K562 (cell line): Measurements from ENCODE around the gene LAMB4. TPM values are rescaled to one million over a fixed set of nuclear protein-coding genes. Genes with fewer than 3 reads are reported as not detected.

Experiments
- ATAC-seq: fragments of 200-7000 bp; cut with Tn5 transposase; 3 replicates; pipeline ENCODE4 v1.9.1; 2020; ENCODE audit warnings: moderate library complexity
- BruUV-seq: library from RNA; stranded (reverse); fragments of 400-500 nt; replicated peaks from 2 replicates; lab custom pipeline; 2021; lab: Mats Ljungman, UMichigan
- CTCF ChIA-PET: fragments of 300-600 bp; formaldehyde crosslinking; extraction: SDS; loops from one replicate; lab custom pipeline; 2021; ENCODE audit warnings: low intra/inter-chr PET ratio; lab: Yijun Ruan, JAX
- POLR2A ChIA-PET: fragments of 300-600, 350-650 bp; sonication (Branson Sonifier 250); formaldehyde crosslinking; extraction: SDS; loops from one replicate; lab custom pipeline; 2021; ENCODE audit warnings: antibody characterized with exemption, inconsistent platforms; lab: Yijun Ruan, JAX
- DNase-seq, 4 experiments: peaks; one replicate each; pipeline versions ENCODE4 v3.0.0 to v3.0.0-alpha.2; 2011 to 2018; ENCODE audit warnings: low spot score in 3 of 4, mixed read lengths in 3 of 4; ENCODE audit errors: extremely low read depth in 1 of 4
- FAIRE-seq: peaks from 2 replicates; lab custom pipeline; 2011; peaks lifted over from hg19 to GRCh38; lab: Jason Lieb, UNC
- H2AFZ ChIP-seq: 2 replicates; pipeline ENCODE4 v1.6.0; 2011; ENCODE audit warnings: low read depth, low read length, control low read depth, inconsistent platforms
- H3K27ac ChIP-seq: fragments of 200-600 bp; 3 replicates; pipeline ENCODE4 v1.8.0; 2011; ENCODE audit warnings: low read depth, mild to moderate bottlenecking, control low read depth, inconsistent platforms, low read length, moderate library complexity, mixed read lengths; ENCODE audit errors: extremely low read depth
- H3K27me3 ChIP-seq, 2 experiments: fragments of 300-600 bp in 1 of 2; 2 replicates in 1 of 2; 3 replicates in 1 of 2; pipeline versions ENCODE4 v1.6.0 to v1.8.0; 2011; ENCODE audit warnings: inconsistent platforms in 2 of 2, low read length in 2 of 2, mild to moderate bottlenecking in 1 of 2, mixed read lengths in 1 of 2, moderate library complexity in 1 of 2; ENCODE audit not compliant: control insufficient read depth in 2 of 2, insufficient read depth in 2 of 2
- H3K36me3 ChIP-seq: fragments of 300-600 bp; 3 replicates; pipeline ENCODE4 v1.8.0; 2011; ENCODE audit warnings: mild to moderate bottlenecking, low read length, inconsistent platforms; ENCODE audit not compliant: control insufficient read depth, insufficient read depth
- H3K4me1 ChIP-seq, 2 experiments: fragments of 200-600 bp in 1 of 2; replicated peaks in 1 of 2; 2 replicates in 1 of 2; 3 replicates in 1 of 2; pipeline versions ENCODE4 v1.5.1 to v1.8.0; 2011; ENCODE audit warnings: inconsistent platforms in 2 of 2, low read length in 2 of 2, mild to moderate bottlenecking in 1 of 2, mixed read lengths in 1 of 2, moderate library complexity in 1 of 2; ENCODE audit not compliant: control insufficient read depth in 2 of 2, insufficient read depth in 2 of 2
- H3K4me2 ChIP-seq: 2 replicates; pipeline ENCODE4 v1.6.1; 2011; ENCODE audit warnings: low read length, control low read depth, inconsistent platforms, mixed read lengths; ENCODE audit not compliant: insufficient read depth
- H3K4me3 ChIP-seq: fragments of 200-600 bp; sonication (generic), shearing (Covaris generic); 2 replicates; pipeline ENCODE4 v1.5.1; 2016; ENCODE audit warnings: control low read depth, inconsistent platforms
- H3K79me2 ChIP-seq: fragments of 200-600 bp; 3 replicates; pipeline ENCODE4 v1.8.0; 2011; ENCODE audit warnings: low read length, inconsistent platforms; ENCODE audit not compliant: control insufficient read depth, insufficient read depth
- H3K9ac ChIP-seq, 2 experiments: 2 replicates each; pipeline versions ENCODE4 v1.6.0 to v1.6.1; 2011; ENCODE audit warnings: low read depth in 2 of 2, low read length in 2 of 2, control low read depth in 1 of 2, inconsistent platforms in 1 of 2, mild to moderate bottlenecking in 1 of 2, mixed read lengths in 1 of 2; ENCODE audit not compliant: insufficient read depth in 1 of 2
- H3K9me1 ChIP-seq: one replicate; pipeline ENCODE4 v1.6.0; 2011; ENCODE audit warnings: inconsistent platforms, mild to moderate bottlenecking, low read length, moderate library complexity; ENCODE audit not compliant: control insufficient read depth, insufficient read depth
- H3K9me3 ChIP-seq: replicated peaks from 2 replicates; pipeline ENCODE4 v1.5.1; 2011; ENCODE audit warnings: low read depth, low read length, inconsistent platforms; ENCODE audit not compliant: control insufficient read depth, insufficient read depth
- H4K20me1 ChIP-seq: replicated peaks from 2 replicates; pipeline ENCODE4 v1.6.1; 2011; ENCODE audit warnings: low read length, inconsistent platforms, mixed read lengths; ENCODE audit not compliant: control insufficient read depth, insufficient read depth
- BCL6 ChIP-seq: fragments of 250-450 bp; sonication (Bioruptor Pico); IDR thresholded peaks from 2 replicates; pipeline ENCODE4 v1.4.0; 2020
- KDM4B ChIP-seq, 2 experiments: fragments of 450-650 bp in 1 of 2; sonication (generic) in 1 of 2; IDR thresholded peaks; 2 replicates each; pipeline ENCODE4 v1.6.1; 2016 to 2017; ENCODE audit warnings: borderline replicate concordance in 2 of 2, antibody characterized with exemption in 1 of 2, low read depth in 1 of 2, mild to moderate bottlenecking in 1 of 2
- NR4A1 ChIP-seq, 2 experiments: fragments of 250-450 bp in 1 of 2; fragments of 450-650 bp in 1 of 2; sonication (Bioruptor Pico) in 1 of 2; IDR thresholded peaks; 2 replicates each; pipeline versions ENCODE4 v1.4.0 to v1.6.1; 2016 to 2020; ENCODE audit warnings: mild to moderate bottlenecking in 2 of 2, missing compliant biosample characterization in 1 of 2, missing genetic modification characterization in 1 of 2, moderate library complexity in 1 of 2
- PHF8 ChIP-seq: fragments of 200-600 bp; sonication (generic); IDR thresholded peaks from 2 replicates; pipeline ENCODE4 v1.6.1; 2012; ENCODE audit warnings: mixed run types, mild to moderate bottlenecking, inconsistent platforms, low read length, moderate library complexity, borderline replicate concordance
- ZNF518B ChIP-seq: fragments of 250-450 bp; sonication (Bioruptor Pico); IDR thresholded peaks from 2 replicates; pipeline ENCODE4 v1.5.0; 2021; ENCODE audit warnings: mild to moderate bottlenecking, moderate library complexity
- WGBS: fragments of 100-300 bp; shearing (Covaris generic); methylation state at CpG from one replicate; pipeline ENCODE4 v1.1.6; 2016; ENCODE audit warnings: low coverage, mixed read lengths; ENCODE audit not compliant: insufficient coverage; ENCODE audit errors: missing lambda C conversion rate; 5-methylcytosine and 5-hydroxymethylcytosine counted together
- in situ Hi-C: fragments of 300-500 bp; cut with MboI; formaldehyde crosslinking; loops from 4 replicates; pipeline ENCODE4 v1.15.0; 2018; ENCODE audit warnings: inconsistent platforms, mixed read lengths
- intact Hi-C: fragments of 100-400 bp; cut with micrococcal nuclease; formaldehyde crosslinking; loops from 2 replicates; pipeline ENCODE4 v1.14.2; 2022
- polyA plus RNA-seq, 8 experiments: library from polyadenylated mRNA; depleted of rRNA in 4 of 8; stranded (reverse) in 5 of 8; unstranded in 3 of 8; fragments of >200 nt; fragmentation: Nextera tagmentation in 2 of 8; fragmentation: Illumina TruSeq in 1 of 8; extraction: Ambion mirVana in 2 of 8; extraction: Trizol in 1 of 8; gene quantifications; 2 replicates each; pipeline versions ENCODE4 v1.2.1 to v1.2.3, GENCODE V29; 2011 to 2014; ENCODE audit warnings: inconsistent platforms in 1 of 8, missing spikeins in 1 of 8
- total RNA-seq, 7 experiments: library from RNA; depleted of rRNA in 6 of 7; stranded (reverse); fragments of >200 nt in 6 of 7; fragmentation: Illumina TruSeq in 2 of 7; extraction: Trizol in 2 of 7; gene quantifications; 2 replicates each; pipeline versions ENCODE4 v1.2.1 to v1.2.3, GENCODE V29; 2011 to 2021; ENCODE audit warnings: low replicate concordance in 1 of 7
- TF ChIP-seq, protein P1 (sequence below), 2 experiments: fragments of 450-650 bp; formaldehyde crosslinking in 1 of 2; IDR thresholded peaks; 2 replicates each; pipeline versions ENCODE4 v1.4.0 to v1.6.1; 2014 to 2020; ENCODE audit warnings: mild to moderate bottlenecking in 2 of 2, borderline replicate concordance in 1 of 2, low read depth in 1 of 2
- TF ChIP-seq, protein P2 (sequence below): fragments of 250-450 bp; sonication (Bioruptor Pico); IDR thresholded peaks from 2 replicates; pipeline ENCODE4 v1.9.0; 2021; ENCODE audit warnings: mild to moderate bottlenecking, inconsistent platforms

LAMB4 gene
- total and polyA plus RNA-seq, 9 of the 15 experiments (the other 6 are each of a cell fraction or from before 2014, with no cell fraction given): 0.06 to 0.13 (median 0.07) TPM; not detected in 6

GRCh38 chr7:108118959-108119358 is 11.2 kb downstream of the LAMB4 start:
- no peak overlapping the region for H3K27ac ChIP-seq
- in situ Hi-C loops: no loop called here
- TF ChIP-seq PHF8 (no peak), NR4A1 (CRISPR knock-in tag; IDR thresholded peaks at IDR 0.05) (no peak), NR4A1 (tag; IDR thresholded peaks at IDR 0.05) (no peak), ZNF518B (CRISPR knock-in tag) (no peak), KDM4B (IDR thresholded peaks at IDR 0.05; ENCODE audit: borderline replicate concordance in 2 of 2, low read depth in 1 of 2) (no peak), BCL6 (CRISPR knock-in tag) (no peak)
- TF ChIP-seq, protein P1, sequence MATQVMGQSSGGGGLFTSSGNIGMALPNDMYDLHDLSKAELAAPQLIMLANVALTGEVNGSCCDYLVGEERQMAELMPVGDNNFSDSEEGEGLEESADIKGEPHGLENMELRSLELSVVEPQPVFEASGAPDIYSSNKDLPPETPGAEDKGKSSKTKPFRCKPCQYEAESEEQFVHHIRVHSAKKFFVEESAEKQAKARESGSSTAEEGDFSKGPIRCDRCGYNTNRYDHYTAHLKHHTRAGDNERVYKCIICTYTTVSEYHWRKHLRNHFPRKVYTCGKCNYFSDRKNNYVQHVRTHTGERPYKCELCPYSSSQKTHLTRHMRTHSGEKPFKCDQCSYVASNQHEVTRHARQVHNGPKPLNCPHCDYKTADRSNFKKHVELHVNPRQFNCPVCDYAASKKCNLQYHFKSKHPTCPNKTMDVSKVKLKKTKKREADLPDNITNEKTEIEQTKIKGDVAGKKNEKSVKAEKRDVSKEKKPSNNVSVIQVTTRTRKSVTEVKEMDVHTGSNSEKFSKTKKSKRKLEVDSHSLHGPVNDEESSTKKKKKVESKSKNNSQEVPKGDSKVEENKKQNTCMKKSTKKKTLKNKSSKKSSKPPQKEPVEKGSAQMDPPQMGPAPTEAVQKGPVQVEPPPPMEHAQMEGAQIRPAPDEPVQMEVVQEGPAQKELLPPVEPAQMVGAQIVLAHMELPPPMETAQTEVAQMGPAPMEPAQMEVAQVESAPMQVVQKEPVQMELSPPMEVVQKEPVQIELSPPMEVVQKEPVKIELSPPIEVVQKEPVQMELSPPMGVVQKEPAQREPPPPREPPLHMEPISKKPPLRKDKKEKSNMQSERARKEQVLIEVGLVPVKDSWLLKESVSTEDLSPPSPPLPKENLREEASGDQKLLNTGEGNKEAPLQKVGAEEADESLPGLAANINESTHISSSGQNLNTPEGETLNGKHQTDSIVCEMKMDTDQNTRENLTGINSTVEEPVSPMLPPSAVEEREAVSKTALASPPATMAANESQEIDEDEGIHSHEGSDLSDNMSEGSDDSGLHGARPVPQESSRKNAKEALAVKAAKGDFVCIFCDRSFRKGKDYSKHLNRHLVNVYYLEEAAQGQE (IDR thresholded peaks at IDR 0.05; ENCODE audit: borderline replicate concordance): no peak
- TF ChIP-seq, protein P1 (CRISPR knock-in tag; IDR thresholded peaks at IDR 0.05; ENCODE audit: low read depth): no peak
- TF ChIP-seq, protein P2, sequence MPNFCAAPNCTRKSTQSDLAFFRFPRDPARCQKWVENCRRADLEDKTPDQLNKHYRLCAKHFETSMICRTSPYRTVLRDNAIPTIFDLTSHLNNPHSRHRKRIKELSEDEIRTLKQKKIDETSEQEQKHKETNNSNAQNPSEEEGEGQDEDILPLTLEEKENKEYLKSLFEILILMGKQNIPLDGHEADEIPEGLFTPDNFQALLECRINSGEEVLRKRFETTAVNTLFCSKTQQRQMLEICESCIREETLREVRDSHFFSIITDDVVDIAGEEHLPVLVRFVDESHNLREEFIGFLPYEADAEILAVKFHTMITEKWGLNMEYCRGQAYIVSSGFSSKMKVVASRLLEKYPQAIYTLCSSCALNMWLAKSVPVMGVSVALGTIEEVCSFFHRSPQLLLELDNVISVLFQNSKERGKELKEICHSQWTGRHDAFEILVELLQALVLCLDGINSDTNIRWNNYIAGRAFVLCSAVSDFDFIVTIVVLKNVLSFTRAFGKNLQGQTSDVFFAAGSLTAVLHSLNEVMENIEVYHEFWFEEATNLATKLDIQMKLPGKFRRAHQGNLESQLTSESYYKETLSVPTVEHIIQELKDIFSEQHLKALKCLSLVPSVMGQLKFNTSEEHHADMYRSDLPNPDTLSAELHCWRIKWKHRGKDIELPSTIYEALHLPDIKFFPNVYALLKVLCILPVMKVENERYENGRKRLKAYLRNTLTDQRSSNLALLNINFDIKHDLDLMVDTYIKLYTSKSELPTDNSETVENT (CRISPR knock-in tag): no peak

More at GRCh38 chr7:108118959-108119358, 11.2 kb downstream of the LAMB4 start:
- intact Hi-C loops: no loop called here
- Histone ChIP-seq H3K9me1 (no peaks in the 10 kb centered on the region), H3K4me3 (no peak overlapping the region), H3K27me3 (no peaks in the 10 kb centered on the region), H3K79me2 (no peaks in the 10 kb centered on the region), H4K20me1 (no peaks in the 10 kb centered on the region), H3K36me3 (no peaks in the 10 kb centered on the region), H3K9me3 (no peaks in the 10 kb centered on the region), H2AFZ (no peak overlapping the region), H3K9ac (no peak overlapping the region), H3K4me1 (no peaks in the 10 kb centered on the region), H3K4me2 (no peak overlapping the region)
- ATAC-seq (no peak), DNase-seq (no peak), FAIRE-seq (no peak)
- no TSS peak for BruUV-seq
- 41% methylated on average over 2 of the region's 2 CpGs for WGBS
- POLR2A ChIA-PET: no interaction called here
- CTCF ChIA-PET: interaction anchor here (0.6 kb wide), 1 partner anchor 377 kb away, joined by 3 read pairs; no protein-coding TSS in a partner anchor
